HepG2 (cell line): ENCODE measurements around the gene VPS25. TPM values are rescaled to one million over a fixed set of nuclear protein-coding genes. Genes with fewer than 3 reads are reported as not detected.

Source experiments
- ATF1 ChIP-seq: IDR thresholded peaks from 2 replicates; pipeline ENCODE4 v1.6.1; 2016; ENCODE audit warnings: mild to moderate bottlenecking, control low read depth
- HDAC6 ChIP-seq: fragments of 200-600 bp; sonication (generic); IDR thresholded peaks from 2 replicates; pipeline ENCODE4 v1.7.0; 2017; ENCODE audit warnings: mild to moderate bottlenecking, antibody characterized with exemption, low read length, low read depth
- MEF2D ChIP-seq: sonication (generic); formaldehyde crosslinking; IDR thresholded peaks from 2 replicates; pipeline ENCODE4 v1.5.1; 2020; ENCODE audit warnings: mild to moderate bottlenecking, missing genetic modification reagents
- POGZ ChIP-seq: sonication (generic); formaldehyde crosslinking; IDR thresholded peaks from 2 replicates; pipeline ENCODE4 v1.4.0; 2020; ENCODE audit warnings: mild to moderate bottlenecking, missing genetic modification reagents
- SRSF1 ChIP-seq: fragments of 200-400 bp; formaldehyde crosslinking; optimal IDR thresholded peaks from 2 replicates; pipeline ENCODE3; 2017; ENCODE audit warnings: mild to moderate bottlenecking, low read depth, low read length, moderate library complexity
- TGIF2 ChIP-seq: IDR thresholded peaks from 2 replicates; pipeline ENCODE4 v1.6.1; 2016; ENCODE audit warnings: control low read depth, missing compliant biosample characterization
- TOE1 ChIP-seq: sonication (generic); formaldehyde crosslinking; IDR thresholded peaks from 2 replicates; pipeline ENCODE4 v1.4.0; 2020; ENCODE audit warnings: mild to moderate bottlenecking, missing genetic modification reagents
- ZNF337 ChIP-seq: sonication (generic); formaldehyde crosslinking; IDR thresholded peaks from 2 replicates; pipeline ENCODE4 v1.5.1; 2020; ENCODE audit warnings: missing genetic modification reagents, low read depth, mild to moderate bottlenecking, borderline replicate concordance
- ZNF451 ChIP-seq: sonication (generic); formaldehyde crosslinking; IDR thresholded peaks from 2 replicates; pipeline ENCODE4 v1.5.0; 2020; ENCODE audit warnings: mild to moderate bottlenecking, missing genetic modification reagents
- ZNF615 ChIP-seq: sonication (generic); formaldehyde crosslinking; IDR thresholded peaks from 2 replicates; pipeline ENCODE4 v1.5.0; 2020; ENCODE audit warnings: mild to moderate bottlenecking, missing genetic modification reagents, borderline replicate concordance
- ZZZ3 ChIP-seq: sonication (generic); formaldehyde crosslinking; IDR thresholded peaks from 2 replicates; pipeline ENCODE4 v1.4.0; 2020; ENCODE audit warnings: missing genetic modification reagents, mild to moderate bottlenecking, borderline replicate concordance
- polyA plus RNA-seq, 8 experiments: library from polyadenylated mRNA; depleted of rRNA in 3 of 8; stranded (reverse) in 7 of 8; unstranded in 1 of 8; fragments of >200 nt; fragmentation: Illumina TruSeq in 4 of 8; extraction: Trizol in 4 of 8; gene quantifications; 2 replicates each; pipeline versions ENCODE4 v1.2.1 to v1.2.3, GENCODE V29; 2011 to 2016; ENCODE audit warnings: low read depth in 4 of 8, missing spikeins in 1 of 8, mixed read lengths in 1 of 8; ENCODE audit not compliant: insufficient read depth in 1 of 8
- total RNA-seq, 5 experiments: library from RNA; depleted of rRNA; stranded (reverse); fragments of >200 nt; fragmentation: Illumina TruSeq; extraction: Trizol; gene quantifications; 2 replicates each; pipeline ENCODE4 v1.2.3, GENCODE V29; 2016; ENCODE audit warnings: low read depth in 1 of 5
- TF ChIP-seq, protein P1 (sequence below): sonication (generic); formaldehyde crosslinking; IDR thresholded peaks from 2 replicates; pipeline ENCODE4 v1.8.1; 2022; ENCODE audit warnings: low read depth, mild to moderate bottlenecking, missing genetic modification reagents
- TF ChIP-seq, protein P2 (sequence below): sonication (generic); formaldehyde crosslinking; IDR thresholded peaks from 2 replicates; pipeline ENCODE4 v1.8.1; 2023; ENCODE audit warnings: mild to moderate bottlenecking, moderate library complexity, missing genetic modification reagents
- TF ChIP-seq, protein P3 (sequence below): IDR thresholded peaks from 2 replicates; pipeline ENCODE4 v1.6.1; 2016; ENCODE audit warnings: low read depth
- TF ChIP-seq, protein P4 (sequence below): sonication (generic); formaldehyde crosslinking; IDR thresholded peaks from 2 replicates; pipeline ENCODE4 v1.5.0; 2020; ENCODE audit warnings: missing genetic modification reagents, mild to moderate bottlenecking, borderline replicate concordance
- TF ChIP-seq, protein P5 (sequence below): sonication (generic); formaldehyde crosslinking; IDR thresholded peaks from 2 replicates; pipeline ENCODE4 v1.4.0; 2020; ENCODE audit warnings: missing genetic modification reagents, borderline replicate concordance

Gene VPS25
- total and polyA plus RNA-seq, 2 of the 13 experiments (the other 11 are each of a cell fraction or from before 2014, with no cell fraction given), result 161 to 249 TPM

DNA sequence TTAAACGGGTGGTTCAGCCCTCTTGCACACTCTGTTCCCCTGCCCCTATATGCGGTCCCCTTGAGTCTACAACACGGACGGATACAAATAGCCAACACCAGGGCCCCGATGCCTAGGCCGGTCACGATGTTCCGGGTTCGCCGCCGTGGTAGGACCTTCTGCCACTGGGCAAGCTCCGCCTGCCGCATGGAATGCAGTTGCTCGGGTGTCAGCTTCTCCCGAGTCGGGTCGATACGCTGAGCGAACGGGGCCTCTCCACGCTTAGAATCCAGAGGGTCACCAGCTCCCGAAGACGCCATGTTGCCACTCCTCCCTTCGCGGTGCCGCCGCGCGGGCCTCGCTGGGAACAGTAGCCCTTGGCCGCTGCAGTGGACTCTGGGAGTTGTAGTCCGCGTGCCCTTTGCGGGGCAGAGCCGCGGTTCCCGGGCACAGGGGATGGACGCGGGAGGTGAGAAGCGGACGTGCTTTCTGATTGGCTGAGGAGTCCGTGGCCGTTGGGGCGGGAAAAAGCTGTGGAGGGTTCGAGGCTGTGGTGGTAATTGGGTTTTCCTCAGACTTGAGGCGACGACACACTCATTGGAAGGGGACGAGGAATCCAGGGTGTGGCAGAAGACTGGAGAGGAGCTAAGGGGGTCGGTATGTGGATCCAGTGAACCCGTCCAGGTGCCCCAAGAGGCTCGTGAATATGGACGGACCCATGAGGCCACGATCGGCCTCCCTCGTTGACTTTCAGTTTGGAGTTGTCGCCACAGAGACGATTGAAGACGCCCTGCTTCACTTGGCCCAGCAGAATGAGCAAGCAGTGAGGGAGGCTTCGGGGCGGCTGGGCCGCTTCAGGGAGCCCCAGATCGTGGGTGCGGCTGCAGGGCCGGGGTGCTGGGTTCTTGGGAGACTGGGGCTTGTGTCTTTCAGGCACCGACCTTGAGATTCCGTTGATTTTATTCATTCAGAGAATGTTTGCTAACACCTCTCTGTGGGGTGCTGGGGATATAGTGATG is 25.4 kb downstream of the VPS25 start, which contains the start of the genes CNTD1 and COA3 (continued):
- TF ChIP-seq, protein P1, sequence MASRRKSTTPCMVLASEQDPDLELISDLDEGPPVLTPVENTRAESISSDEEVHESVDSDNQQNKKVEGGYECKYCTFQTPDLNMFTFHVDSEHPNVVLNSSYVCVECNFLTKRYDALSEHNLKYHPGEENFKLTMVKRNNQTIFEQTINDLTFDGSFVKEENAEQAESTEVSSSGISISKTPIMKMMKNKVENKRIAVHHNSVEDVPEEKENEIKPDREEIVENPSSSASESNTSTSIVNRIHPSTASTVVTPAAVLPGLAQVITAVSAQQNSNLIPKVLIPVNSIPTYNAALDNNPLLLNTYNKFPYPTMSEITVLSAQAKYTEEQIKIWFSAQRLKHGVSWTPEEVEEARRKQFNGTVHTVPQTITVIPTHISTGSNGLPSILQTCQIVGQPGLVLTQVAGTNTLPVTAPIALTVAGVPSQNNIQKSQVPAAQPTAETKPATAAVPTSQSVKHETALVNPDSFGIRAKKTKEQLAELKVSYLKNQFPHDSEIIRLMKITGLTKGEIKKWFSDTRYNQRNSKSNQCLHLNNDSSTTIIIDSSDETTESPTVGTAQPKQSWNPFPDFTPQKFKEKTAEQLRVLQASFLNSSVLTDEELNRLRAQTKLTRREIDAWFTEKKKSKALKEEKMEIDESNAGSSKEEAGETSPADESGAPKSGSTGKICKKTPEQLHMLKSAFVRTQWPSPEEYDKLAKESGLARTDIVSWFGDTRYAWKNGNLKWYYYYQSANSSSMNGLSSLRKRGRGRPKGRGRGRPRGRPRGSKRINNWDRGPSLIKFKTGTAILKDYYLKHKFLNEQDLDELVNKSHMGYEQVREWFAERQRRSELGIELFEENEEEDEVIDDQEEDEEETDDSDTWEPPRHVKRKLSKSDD (CRISPR knock-in tag), result peak; percentile 97
- TF ChIP-seq, protein P2, sequence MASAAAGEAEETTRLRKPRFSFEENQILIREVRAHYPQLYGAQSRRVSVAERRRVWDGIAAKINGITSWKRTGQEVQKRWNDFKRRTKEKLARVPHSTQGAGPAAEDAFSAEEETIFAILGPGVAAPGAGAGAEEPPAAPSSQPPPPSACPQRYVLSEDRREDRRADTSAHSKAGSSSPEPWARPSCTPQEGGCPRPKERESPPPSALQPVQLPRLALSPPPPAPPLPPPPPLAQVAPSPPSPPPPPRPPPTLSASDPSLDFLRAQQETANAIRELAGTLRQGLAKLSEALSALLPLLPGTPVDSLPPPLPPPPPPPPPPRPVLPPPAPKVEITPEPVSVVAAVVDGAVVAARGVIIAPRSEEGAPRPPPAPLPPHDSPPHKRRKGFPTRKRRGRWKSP, result peak; percentile 91
- no peak for TF ChIP-seq ATF1 (CRISPR knock-in tag)
- peak; percentile 93 for TF ChIP-seq TOE1
- 0 out of 2 replicates have a peak, but pooled peaks have one; percentile 65 for TF ChIP-seq ZZZ3
- TF ChIP-seq, protein P3, sequence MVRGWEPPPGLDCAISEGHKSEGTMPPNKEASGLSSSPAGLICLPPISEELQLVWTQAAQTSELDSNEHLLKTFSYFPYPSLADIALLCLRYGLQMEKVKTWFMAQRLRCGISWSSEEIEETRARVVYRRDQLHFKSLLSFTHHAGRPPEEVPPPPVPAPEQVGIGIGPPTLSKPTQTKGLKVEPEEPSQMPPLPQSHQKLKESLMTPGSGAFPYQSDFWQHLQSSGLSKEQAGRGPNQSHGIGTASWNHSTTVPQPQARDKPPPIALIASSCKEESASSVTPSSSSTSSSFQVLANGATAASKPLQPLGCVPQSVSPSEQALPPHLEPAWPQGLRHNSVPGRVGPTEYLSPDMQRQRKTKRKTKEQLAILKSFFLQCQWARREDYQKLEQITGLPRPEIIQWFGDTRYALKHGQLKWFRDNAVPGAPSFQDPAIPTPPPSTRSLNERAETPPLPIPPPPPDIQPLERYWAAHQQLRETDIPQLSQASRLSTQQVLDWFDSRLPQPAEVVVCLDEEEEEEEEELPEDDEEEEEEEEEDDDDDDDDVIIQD, result peak; percentile 73
- TF ChIP-seq TGIF2 (CRISPR knock-in tag), result peak; percentile 95
- peak; percentile 54 for TF ChIP-seq ZNF451 (CRISPR knock-in tag)
- peak; percentile 92; the same call in 1 of the 2 replicates for TF ChIP-seq ZNF337 (CRISPR knock-in tag)
- TF ChIP-seq, protein P4, sequence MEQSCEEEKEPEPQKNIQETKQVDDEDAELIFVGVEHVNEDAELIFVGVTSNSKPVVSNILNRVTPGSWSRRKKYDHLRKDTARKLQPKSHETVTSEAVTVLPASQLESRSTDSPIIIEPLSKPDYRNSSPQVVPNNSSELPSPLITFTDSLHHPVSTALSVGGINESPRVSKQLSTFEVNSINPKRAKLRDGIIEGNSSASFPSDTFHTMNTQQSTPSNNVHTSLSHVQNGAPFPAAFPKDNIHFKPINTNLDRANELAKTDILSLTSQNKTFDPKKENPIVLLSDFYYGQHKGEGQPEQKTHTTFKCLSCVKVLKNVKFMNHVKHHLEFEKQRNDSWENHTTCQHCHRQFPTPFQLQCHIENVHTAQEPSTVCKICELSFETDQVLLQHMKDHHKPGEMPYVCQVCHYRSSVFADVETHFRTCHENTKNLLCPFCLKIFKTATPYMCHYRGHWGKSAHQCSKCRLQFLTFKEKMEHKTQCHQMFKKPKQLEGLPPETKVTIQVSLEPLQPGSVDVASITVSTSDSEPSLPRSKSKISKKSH (CRISPR knock-in tag), result peak; percentile 93
- no peak for TF ChIP-seq HDAC6
- TF ChIP-seq MEF2D, result peak; percentile 90
- TF ChIP-seq SRSF1, result peak; percentile 95
- TF ChIP-seq POGZ, result peak; percentile 84
- TF ChIP-seq, protein P5, sequence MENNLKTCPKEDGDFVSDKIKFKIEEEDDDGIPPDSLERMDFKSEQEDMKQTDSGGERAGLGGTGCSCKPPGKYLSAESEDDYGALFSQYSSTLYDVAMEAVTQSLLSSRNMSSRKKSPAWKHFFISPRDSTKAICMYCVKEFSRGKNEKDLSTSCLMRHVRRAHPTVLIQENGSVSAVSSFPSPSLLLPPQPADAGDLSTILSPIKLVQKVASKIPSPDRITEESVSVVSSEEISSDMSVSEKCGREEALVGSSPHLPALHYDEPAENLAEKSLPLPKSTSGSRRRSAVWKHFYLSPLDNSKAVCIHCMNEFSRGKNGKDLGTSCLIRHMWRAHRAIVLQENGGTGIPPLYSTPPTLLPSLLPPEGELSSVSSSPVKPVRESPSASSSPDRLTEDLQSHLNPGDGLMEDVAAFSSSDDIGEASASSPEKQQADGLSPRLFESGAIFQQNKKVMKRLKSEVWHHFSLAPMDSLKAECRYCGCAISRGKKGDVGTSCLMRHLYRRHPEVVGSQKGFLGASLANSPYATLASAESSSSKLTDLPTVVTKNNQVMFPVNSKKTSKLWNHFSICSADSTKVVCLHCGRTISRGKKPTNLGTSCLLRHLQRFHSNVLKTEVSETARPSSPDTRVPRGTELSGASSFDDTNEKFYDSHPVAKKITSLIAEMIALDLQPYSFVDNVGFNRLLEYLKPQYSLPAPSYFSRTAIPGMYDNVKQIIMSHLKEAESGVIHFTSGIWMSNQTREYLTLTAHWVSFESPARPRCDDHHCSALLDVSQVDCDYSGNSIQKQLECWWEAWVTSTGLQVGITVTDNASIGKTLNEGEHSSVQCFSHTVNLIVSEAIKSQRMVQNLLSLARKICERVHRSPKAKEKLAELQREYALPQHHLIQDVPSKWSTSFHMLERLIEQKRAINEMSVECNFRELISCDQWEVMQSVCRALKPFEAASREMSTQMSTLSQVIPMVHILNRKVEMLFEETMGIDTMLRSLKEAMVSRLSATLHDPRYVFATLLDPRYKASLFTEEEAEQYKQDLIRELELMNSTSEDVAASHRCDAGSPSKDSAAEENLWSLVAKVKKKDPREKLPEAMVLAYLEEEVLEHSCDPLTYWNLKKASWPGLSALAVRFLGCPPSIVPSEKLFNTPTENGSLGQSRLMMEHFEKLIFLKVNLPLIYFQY (CRISPR knock-in tag), result peak; percentile 64; the same call in 1 of the 2 replicates
- TF ChIP-seq ZNF615, result no peak; the same call in 1 of the 2 replicates
